ENCODE results near the gene DNASE2B.

The DNASE2B gene, protein sequence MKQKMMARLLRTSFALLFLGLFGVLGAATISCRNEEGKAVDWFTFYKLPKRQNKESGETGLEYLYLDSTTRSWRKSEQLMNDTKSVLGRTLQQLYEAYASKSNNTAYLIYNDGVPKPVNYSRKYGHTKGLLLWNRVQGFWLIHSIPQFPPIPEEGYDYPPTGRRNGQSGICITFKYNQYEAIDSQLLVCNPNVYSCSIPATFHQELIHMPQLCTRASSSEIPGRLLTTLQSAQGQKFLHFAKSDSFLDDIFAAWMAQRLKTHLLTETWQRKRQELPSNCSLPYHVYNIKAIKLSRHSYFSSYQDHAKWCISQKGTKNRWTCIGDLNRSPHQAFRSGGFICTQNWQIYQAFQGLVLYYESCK
- total RNA-seq = 0 reads per million in 2 donors

DNA sequence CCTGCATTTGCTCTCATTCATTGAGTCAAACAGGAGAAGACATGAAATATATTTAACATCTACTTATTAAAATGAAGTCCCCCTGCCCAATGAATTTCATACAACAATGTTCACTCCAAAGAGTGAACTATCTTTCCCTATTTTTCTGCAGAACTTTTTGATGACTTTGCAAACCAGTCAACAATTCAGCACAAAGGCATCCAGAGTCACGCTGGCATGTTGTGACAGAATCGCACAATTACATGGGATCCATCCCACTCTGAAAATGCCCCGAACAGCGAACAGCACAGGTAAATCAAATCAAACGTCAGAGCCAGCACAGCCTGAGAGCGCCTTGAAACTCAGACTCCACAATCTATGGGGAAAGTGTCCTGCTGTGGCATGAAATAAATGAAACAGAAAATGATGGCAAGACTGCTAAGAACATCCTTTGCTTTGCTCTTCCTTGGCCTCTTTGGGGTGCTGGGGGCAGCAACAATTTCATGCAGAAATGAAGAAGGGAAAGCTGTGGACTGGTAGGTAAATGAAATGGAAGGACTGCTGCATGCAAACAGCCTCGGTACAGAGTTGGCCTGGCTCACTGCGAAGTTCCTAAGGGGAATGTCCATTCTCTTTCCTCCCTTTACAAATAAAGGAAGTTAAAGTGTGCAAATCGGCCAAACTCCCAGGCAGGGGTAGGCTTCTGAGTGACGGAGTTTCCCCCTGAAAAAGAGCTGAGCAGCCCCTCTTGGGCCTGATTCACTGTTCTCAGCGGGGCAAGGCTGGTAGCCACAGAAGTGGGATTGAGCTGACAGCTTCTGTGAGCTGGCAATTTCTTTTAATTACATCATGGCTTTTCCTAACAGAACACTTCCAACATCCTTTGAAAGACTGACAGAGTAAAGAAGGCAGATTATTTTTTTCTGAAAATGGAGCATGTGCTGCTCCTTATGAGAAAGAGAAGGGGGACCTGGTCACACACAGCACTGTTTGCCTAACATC lies at the start of gene DNASE2B:
DNASE2B (plus strand) TSS at position 310 of the 981 bp plus-strand sequence; CDS start at position 391, 81 bp downstream.
- no peak for DNase-seq

DNA sequence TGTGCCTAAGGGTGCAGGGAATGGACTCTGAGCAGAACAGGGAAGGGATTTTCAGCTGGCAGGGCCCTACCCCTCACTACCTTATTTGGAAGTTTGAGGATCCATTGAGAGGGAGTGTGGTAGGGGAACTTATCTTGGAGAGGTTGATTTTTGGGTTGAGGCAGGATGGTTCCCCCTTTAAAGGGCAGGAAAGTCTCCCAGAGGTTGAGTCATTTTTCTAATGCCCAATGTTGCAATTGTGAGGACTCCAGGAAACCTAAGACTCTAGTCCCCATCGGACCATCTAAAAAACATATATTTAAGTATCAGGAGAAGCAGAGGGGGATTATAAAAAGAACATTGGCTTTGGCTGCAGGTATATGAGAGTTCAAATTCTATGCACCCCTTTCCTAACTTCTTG lies 49.5 kb upstream of the DNASE2B start:
- no peak for DNase-seq

DNA sequence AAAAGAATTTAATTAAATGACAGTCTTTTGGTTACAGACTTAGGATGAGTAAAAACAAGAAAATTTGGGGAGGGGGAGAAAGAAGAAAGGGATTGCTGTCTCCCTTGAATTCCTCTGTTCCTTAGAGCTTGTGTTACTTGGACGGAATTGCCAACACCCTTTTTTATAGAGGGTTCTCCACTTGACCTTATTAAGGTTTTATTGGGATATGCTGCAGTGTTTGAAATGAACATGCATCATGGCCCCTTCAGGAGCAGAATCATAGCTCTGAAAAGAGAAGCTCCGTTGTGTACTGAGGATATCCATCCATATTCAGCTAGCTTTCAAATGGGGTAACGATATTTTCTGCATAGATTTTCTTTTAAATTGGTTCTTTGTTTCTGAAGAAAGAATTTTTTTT lies 48.2 kb upstream of the DNASE2B start:
- DNase-seq = no peak

DNA sequence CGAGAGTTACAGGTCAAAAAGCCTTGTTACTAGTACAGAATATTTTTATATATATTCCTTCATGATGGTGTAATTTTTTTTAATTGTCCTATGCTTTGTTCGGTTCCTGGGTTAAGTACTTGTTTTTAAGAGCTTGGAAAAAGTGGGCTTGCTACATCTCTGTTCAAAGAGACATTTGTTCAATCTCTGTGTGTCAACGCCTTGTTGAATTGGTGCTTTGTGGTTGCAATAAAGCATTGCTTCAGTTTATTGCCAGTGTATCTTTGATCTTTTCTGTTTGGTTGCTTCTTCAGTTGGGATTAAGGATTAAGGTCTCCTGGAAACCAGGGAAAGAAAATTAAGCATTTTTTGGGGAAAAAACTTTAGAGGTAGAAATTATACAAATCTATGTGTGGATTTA lies 47.7 kb upstream of the DNASE2B start:
- DNase-seq = no peak

DNA sequence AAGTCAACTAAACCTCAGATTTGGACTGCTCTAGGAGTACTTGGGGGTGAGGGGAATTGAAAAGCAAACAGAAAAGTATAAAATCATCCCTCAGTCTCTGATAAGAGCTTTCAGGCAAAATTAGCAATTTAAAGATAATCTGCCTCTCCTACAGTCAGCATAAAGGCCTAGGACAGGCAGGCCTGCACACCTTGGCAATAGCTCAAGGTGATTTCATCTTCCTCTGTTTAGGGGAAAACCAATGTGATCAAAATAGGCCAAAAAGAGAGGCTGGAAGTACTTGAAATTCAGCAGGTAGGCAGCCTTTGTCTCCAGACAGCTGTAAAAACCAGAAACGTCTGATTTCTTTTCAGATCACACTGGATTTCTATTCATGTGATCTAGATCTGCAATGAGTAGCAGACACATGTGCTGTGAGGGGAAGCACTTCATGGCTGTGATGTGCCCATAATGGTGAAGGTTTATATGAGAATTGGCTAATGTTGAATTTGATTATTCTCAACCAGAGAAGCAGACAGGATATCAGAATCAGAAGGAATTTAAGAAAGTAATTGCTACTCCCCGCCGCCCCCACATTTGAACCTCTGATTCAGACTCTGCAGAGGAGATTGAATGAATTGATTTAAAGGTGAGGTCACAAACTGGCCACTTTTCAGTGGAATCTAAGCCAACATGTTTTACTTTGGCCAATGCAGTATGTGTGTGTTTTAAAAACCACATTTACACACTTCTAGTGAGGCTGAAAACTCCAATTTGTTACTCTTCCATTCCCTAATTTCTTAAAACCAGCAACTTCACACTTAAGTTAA lies 45.8 kb upstream of the DNASE2B start:
- DNase-seq = no peak

DNA sequence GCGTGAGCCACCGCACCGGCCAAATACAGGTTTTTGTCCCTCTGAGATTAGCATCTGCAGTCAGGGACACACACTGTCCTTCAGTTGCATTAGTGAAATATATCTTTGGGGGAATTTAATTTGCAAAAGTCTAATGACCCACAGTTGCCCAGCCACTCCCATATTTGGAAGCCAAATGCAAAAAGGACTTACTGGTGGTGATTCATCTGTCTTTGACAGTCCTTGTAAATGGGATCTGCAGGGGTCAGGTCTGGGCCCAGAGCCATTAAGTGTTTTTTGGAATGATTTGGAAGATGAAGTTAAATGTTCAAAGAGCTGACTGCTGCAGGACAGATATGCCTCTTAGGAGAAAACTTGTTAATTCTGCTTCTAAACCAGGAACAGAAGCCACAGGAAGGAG lies 44.6 kb upstream of the DNASE2B start:
- DNase-seq = no peak

DNA sequence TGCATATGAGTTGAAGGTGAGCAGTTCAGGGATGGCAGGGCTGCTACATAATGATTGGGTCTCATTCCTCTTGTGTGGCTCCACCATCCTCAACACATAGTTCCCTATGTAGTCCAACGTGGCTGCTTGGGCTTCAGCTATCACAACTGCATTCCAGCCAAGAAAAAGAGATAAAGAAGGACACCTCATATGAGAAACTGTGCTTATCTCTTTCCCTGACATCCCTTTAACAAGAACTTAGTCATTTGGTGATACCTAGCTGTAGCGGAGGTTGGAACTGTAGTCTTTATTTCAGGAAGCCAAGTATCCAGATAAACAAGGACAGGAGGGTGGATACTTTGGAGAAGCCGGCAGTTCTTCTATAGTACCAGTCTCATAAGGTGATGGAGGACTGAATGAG lies 42.7 kb upstream of the DNASE2B start:
- no peak for DNase-seq

DNA sequence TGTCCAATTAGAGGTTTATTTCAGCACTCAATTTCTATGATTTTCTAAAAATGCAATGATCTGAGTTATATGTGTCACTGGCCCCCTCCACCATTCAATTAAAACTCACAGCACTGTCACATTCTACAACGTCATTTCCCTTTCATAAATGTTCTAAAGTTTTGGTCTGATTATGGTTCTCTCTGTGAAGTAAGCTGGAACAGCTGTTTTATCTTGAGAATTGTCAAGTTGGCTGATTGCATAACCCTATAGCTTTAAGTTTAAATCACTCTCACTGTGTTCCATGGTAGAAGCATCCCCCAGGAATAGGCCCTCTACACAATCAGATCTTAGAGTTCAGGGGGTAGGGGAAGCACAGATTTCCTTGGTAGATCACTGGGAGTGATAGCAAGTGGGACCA lies 41.4 kb upstream of the DNASE2B start:
- DNase-seq = no peak

DNA sequence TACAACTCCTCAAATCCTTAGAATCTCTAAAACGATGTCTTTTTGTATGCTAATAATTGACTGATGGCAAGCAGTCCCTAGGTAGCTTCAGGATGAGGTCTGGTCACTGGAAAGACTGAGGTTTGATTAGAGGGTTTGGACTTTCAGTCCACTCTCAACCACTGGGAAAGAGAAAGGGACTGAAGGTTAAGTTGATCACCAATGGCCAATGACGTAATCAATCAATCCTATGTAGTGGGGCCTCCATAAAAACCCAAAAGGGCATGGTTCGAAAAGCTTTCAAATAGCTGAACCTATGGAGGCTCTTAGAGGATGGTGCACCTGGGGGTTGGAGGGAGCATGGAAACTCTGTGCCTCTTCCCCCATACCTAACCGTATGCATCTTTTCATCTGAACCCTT lies 39.6 kb upstream of the DNASE2B start:
- no peak for DNase-seq

DNA sequence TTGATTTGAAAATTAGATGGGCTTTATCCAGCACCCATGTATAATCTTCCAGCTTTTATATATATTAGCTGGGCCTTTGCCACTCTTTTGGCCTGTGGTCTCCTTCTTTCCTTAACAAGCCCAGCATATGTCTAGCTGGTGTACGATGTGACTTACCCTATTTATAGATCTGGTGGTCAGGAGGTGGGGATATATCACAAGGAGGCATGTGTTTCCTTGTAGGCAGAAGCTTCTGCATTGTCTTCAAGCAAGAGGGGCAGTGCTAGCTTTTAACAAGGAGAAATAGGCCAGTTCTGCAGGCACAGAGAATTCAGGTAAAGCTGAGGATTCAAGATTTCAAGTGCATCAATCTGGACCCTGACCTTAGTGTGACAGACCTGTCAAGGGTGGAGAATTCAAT lies 38.0 kb upstream of the DNASE2B start:
- no peak for DNase-seq

DNA sequence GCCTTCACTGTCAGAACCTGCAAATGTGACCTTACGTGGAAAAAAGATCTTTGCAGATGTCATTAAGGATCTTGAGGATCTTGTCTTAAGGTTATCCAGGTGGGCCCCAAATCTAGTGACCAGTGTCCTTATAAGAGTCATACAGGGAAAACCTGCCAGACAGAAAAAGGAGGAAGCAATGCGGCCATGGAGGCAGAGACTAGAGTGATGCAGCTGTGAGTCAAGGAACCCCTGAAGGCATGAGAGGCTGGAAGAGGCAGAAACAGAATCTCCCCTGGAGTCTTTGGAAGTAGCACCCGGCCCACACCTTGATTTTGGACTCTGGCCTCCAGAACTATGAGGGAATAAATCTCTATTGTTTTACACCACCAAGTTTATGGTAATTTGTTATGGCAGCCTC lies 36.5 kb upstream of the DNASE2B start:
- no peak for DNase-seq

DNA sequence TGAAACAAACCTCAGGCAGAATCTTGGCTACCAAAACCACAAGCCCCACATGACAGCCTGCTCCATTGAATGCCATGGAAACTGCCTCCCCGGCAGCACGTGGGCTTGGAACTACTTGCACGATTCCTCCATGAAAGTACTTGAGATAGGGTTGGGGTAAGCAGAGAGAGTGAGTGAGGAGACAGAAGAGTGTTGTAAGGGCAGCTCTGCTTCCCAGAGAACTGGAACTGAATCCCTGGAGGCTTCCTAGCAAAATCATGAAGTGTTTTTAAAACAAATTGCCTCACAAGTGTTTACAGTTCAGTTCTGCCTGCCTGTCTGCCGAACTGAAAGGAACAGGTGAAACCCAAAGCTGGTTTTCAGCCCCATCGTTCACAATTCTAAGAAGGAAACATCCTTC lies 35.3 kb upstream of the DNASE2B start:
- DNase-seq = no peak

DNA sequence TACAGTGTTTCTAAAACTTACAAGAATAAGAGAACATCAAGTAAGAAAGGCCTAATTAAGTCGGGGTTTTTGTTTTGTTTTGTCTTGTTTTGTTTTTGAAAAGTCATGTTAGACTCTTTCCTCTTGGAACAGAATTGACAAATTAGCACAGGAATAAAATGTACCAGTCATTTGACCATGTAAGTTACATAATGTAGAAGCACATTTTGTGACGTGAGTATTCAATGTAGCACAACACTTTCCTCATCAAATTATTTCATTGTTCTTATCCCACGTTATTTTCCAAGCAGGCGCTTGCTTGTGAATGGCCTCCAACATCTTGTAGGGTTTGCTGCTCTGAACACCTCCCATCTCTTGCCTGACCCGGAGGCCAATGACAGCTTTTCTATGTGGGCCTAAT lies 34.7 kb upstream of the DNASE2B start:
- DNase-seq = no peak

DNA sequence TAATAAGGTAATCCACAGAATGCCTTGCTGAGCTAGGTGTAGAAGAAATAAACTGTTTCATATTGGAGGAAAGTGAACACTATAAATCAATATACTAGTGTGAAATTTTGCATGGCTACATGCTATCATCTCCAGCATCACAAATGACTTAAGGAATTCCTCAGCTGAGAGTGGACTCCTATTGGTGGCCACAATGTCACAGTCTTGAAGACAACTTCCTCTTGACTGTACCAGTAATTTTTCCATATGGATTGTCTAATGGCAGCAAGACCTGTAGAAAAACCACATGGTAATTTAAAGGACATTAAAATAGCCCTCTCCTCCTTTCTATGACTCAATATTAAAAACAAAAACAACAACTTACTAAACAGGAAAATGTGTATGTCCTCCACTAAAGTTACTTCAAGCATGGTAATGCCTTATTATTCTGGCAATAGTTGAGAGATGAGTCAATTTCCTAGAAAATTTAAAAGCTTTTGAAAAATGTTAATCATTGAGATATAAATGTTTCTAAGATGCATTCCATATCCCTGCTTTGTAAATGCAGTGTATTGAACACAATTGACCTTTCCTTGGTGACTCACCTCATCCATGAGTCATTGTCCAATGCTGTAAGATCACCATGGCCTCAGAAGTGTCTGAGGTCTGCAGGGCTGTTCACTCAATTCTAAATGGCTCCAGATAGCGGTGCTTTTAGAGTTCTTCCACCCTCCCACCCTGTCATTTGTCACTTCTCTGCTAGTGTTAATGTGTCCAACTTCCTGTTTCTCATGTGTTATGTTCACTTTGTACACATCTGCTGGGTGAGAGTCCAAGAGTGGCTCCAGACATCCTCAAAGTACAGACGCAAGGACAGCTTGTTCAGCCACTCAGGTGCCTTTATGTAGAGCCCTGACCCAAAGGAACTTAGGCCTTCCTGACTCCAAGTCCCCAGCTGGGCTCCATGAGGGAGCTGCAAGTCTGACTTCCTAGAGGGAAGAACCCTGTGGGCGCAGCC lies 32.8 kb upstream of the DNASE2B start:
- no peak for DNase-seq

DNA sequence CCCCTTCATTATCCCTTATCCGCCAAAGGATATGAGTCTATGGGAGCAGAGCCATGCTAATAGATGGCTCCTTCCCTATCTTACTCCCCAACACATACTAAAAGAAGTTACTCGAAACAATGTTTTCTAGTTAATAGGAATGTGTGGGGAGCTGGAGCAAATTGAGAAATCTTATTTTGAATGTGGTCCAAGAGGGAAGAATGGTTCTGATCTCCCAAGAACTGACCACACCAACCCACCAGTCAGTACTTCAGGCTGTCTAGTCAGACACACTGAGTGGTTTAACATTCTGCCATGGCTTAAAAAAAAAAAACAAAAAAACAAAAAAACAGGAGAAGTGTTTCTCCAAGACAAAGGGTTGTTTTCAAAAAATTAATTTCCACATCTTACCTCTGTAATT lies 31.5 kb upstream of the DNASE2B start:
- no peak for DNase-seq

DNA sequence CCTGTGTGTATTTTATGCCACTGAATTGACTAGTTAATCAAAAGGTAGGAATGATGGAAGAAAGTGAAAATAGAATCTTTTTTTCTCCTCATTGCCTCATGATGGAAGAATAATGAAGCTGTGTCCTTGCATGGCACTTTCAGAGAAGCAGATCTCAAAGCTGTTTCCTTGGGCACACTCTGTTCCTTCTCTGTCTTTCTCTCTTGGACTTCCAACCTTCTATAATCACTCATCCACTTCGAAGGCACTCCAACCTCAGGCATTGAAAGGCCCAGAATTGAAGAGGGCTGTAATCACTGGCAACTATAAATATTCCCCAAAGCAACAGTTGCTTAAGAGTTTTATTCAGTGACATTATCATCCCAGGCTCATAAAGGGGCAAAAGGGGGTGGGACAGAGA lies 31.1 kb upstream of the DNASE2B start:
- DNase-seq = no peak

DNA sequence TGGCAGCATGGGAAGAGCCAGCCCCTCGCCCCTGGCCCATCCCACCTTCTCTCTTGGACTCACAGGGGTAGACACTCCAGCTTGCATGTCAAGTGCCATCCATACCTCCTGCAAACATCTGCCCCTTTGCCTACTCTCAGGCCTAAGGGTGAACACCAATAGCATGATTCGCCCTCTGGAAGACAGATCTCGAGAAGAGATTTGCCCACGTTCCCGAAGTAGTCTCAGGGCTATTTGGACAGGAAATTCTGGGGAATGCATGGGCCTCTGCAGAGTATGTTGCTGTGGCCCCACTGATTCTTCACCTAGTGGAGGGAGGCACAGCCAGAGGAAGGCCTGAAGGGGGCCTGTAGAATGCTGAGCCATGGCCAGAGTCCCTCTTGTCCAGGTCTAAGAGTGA lies 29.8 kb upstream of the DNASE2B start:
- DNase-seq = no peak

DNA sequence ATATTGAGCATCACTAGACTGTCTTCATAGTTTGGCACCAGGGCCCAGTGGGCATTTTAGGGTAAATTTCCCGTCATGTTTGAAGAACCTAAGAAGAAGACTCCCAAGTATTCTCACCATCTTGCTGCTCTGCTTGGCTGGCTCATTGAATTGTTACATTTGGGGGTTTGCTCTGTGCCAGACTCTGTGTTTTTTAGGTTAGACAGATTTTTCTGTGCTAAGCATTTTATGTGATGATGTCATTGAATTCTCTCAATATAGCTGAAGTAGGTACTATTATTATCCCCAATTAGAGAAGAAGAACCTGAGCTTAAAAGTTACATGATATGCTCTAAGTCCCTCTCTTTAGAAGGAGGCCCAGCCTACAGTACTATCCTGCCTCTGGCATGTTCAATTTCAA lies 28.0 kb upstream of the DNASE2B start:
- DNase-seq = no peak

DNA sequence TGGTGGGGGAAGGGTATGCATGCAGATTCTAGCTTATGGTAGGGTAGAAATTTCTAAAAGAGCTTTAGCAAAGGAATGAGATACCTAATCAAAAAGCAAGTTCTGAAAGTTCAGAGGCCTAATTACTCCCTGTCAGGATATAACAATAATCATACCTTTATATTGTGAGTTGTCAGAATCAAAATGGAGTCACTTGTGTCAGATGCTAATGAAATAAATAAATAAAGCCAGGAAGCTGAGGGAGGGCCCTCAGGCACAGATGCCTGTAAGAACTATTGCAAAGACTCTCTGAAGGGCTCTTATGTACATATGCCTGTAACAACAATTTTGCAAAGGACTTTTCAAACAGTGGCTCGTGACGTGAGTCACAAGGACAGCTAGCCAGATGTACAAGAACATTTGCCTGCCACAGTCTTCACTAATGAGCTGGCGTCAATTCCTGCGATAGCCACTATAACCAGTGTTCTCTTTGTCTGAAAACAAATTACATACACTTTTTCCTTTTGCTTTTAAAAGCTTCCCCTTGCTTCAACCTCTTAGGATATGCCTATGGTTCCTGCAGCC lies 27.4 kb upstream of the DNASE2B start:
- no peak for DNase-seq

DNA sequence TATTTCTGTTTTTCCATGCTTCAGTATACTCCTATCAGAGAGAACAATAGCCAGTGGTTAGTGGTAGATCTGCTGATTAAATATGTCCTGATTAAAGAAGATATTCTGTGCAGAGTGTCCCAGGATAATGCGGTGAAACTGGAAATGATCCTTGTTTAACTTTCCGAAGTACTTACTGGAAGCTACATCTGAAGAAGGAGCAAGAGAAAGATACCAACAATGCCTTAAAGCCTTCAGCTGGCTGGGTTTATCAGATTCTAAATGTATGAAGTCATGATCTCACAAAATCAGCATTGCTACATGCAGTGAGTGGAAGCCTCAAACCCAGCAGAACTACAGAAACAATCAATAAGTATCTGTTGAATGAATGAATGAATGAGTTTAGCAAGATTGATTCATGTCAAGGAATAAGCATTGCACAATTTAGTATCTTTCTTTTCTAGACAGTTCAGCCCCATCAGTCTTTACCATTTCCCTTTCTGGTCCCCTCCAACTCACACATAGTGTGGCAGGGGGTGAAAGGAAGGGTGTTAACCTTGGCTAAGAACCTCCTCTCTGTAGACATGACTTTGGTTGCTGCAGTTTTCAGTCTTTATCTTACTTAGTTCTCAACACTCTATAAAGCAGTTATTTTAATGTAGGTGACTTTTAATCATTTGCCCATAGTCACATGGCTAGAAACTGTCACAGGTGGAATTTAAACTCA lies 24.7 kb upstream of the DNASE2B start:
- DNase-seq = no peak

Data from T-helper 9 cell (primary cell).